Heart left ventricle (tissue), 16 donors: Measurements from ENCODE around the gene ANO2. TPM values are rescaled to one million over a fixed set of nuclear protein-coding genes. Genes with fewer than 3 reads are reported as not detected.

Experiments
- ATAC-seq, 4 donors: fragments of 200-7000 bp; cut with Tn5 transposase; one replicate each; pipeline ENCODE4 v1.9.1; 2020 to 2022; ENCODE audit warnings: moderate library complexity in 4 of 4, mild to moderate bottlenecking in 3 of 4, moderate number of reproducible peaks in 1 of 4
- DNase-seq, 5 donors: peaks; one replicate each; pipeline ENCODE4 v3.0.0-alpha.2; 2020
- H3K27ac ChIP-seq, 12 donors: fragments of 200-600 bp; sonication (generic) in 4 of 12; one replicate each; pipeline versions ENCODE4 v1.5.0 to v1.8.0; 2016 to 2022; ENCODE audit warnings: mild to moderate bottlenecking in 2 of 12
- H3K27me3 ChIP-seq, 9 donors: fragments of 200-600 bp; sonication (generic) in 2 of 9; one replicate each; pipeline versions ENCODE4 v1.5.1 to v1.8.0; 2016 to 2022; ENCODE audit warnings: mild to moderate bottlenecking in 3 of 9
- H3K36me3 ChIP-seq, 9 donors: fragments of 200-600 bp; sonication (generic) in 2 of 9; one replicate each; pipeline versions ENCODE4 v1.5.0 to v1.8.0; 2018 to 2022; ENCODE audit warnings: mild to moderate bottlenecking in 2 of 9
- H3K4me1 ChIP-seq, 12 donors: fragments of 200-600 bp; sonication (generic) in 4 of 12; one replicate each; pipeline versions ENCODE4 v1.5.0 to v1.8.0; 2016 to 2022; ENCODE audit warnings: mild to moderate bottlenecking in 3 of 12
- H3K4me3 ChIP-seq, 12 donors: fragments of 200-600 bp; sonication (generic) in 4 of 12; one replicate each; pipeline versions ENCODE4 v1.5.0 to v1.8.0; 2017 to 2022; ENCODE audit warnings: mild to moderate bottlenecking in 9 of 12, moderate library complexity in 4 of 12
- H3K9me3 ChIP-seq, 12 donors: fragments of 200-600 bp; sonication (generic) in 4 of 12; one replicate each; pipeline versions ENCODE4 v1.5.0 to v1.8.0; 2016 to 2022; ENCODE audit warnings: mild to moderate bottlenecking in 1 of 12
- CTCF ChIP-seq, 12 donors: fragments of 200-600 bp; sonication (generic) in 4 of 12; IDR thresholded peaks; one replicate each; pipeline versions ENCODE4 v1.5.0 to v1.8.0; 2018 to 2022; ENCODE audit warnings: antibody characterized with exemption in 12 of 12, mild to moderate bottlenecking in 5 of 12
- POLR2A ChIP-seq, 2 donors: fragments of 450-650 bp; IDR thresholded peaks; one replicate each; pipeline ENCODE4 v1.6.1; 2017; ENCODE audit warnings: antibody characterized with exemption in 2 of 2, mild to moderate bottlenecking in 2 of 2, moderate library complexity in 2 of 2
- WGBS, 4 donors: extraction: QIAGEN DNeasy Blood & Tissue Kit in 2 of 4; methylation state at CpG; one replicate each; pipeline versions ENCODE4 v1.1.5 to v1.1.7; 2013 to 2018; 5-methylcytosine and 5-hydroxymethylcytosine counted together
- intact Hi-C, 10 donors: fragments of 100-400 bp; cut with DNase I; formaldehyde crosslinking; loops; one replicate each; pipeline versions ENCODE4 v1.11.1 to v1.14.2; 2022
- polyA plus RNA-seq, 2 donors: library from polyadenylated mRNA; stranded (reverse); fragments of 200-250 nt; gene quantifications; one replicate each; pipeline ENCODE4 v1.2.3, GENCODE V29; 2013
- total RNA-seq, 9 donors: library from RNA; depleted of rRNA in 2 of 9; stranded (reverse); fragments of >200 nt in 2 of 9; fragmentation: NEBNext Ultra II Directional in 3 of 9; extraction: Animal tissue kit (Norgen Biotek cat#: 25700) in 3 of 9; gene quantifications; one replicate each; pipeline versions ENCODE4 v1.1.0 to v1.2.4, GENCODE V29; 2016 to 2023
- donor health status: ischemic (EF 13 %, LVEDD 7.1; RV severe dilation, severe dysfunction).
- donor health status: healthy with polysubstance abuse.
- donor health status: DM: no; HTN: yes; CAD: no.
- donor health status: DM: no; HTN: no; CAD: no.
- donor health status: ischemic (EF 25% LVEDD 6.9; RV normal size, moderate dysfunction).
- donor health status: ischemic (EF 25% LVEDD 5.7; RV mildly dilated, moderate dysfunction).
- donor health status: healthy.
- donor health status: DM: yes; HTN: yes; CAD: no.
- donor health status: ischemic (EF 35%, LVEDD 5.7; RV mildly dilated, moderate dysfunction).
- donor health status: nonischemic (EF 11% LVEDD 7.7; RV severe dilation, severe dysfunction).
- donor health status: DM: yes; HTN: yes; CAD: no.
- donor health status: PGD.
- donor health status: ischemic (EF 29% LVEDD 5.4; RV normal size, mild dysfunction).
- donor health status: nonischemic (EF 23%, LVEDD 6.1; RV moderate dilation, normal function).

Gene ANO2
- total and polyA plus RNA-seq, 11 donors: 3.4 to 19.4 (median 9.4) TPM

GRCh38 chr12:5520831-5521230 lies 424.2 kb downstream of the ANO2 start:
- no peak for TF ChIP-seq CTCF (IDR thresholded peaks at IDR 0.05)
- TF ChIP-seq POLR2A (IDR thresholded peaks at IDR 0.05): no peak
- no peak overlapping the region for H3K4me3 ChIP-seq
- H3K27ac ChIP-seq: no peak overlapping the region
- no peaks in the 10 kb centered on the region for H3K36me3 ChIP-seq
- H3K9me3 ChIP-seq: no peaks in the 10 kb centered on the region
- intact Hi-C loops: no loop called here
- no peak for ATAC-seq
- no peaks in the 10 kb centered on the region for H3K4me1 ChIP-seq
- WGBS, 4 donors: 93 to 97% (median 95%) methylated on average over 5 of the region's 5 CpGs
- no peaks in the 10 kb centered on the region for H3K27me3 ChIP-seq
- DNase-seq: no peak

GRCh38 chr12:5520037-5520436 lies 425.0 kb downstream of the ANO2 start:
- H3K9me3 ChIP-seq: no peaks in the 10 kb centered on the region
- no peaks in the 10 kb centered on the region for H3K27me3 ChIP-seq
- ATAC-seq: no peak
- intact Hi-C loops: no loop called here
- H3K4me1 ChIP-seq: no peaks in the 10 kb centered on the region
- H3K36me3 ChIP-seq: no peaks in the 10 kb centered on the region
- WGBS, 4 donors: 93 to 100% (median 98%) methylated on average over 4 of the region's 4 CpGs
- H3K4me3 ChIP-seq: no peak overlapping the region
- TF ChIP-seq CTCF (IDR thresholded peaks at IDR 0.05): no peak
- TF ChIP-seq POLR2A (IDR thresholded peaks at IDR 0.05): no peak
- H3K27ac ChIP-seq: no peak overlapping the region
- DNase-seq: no peak

GRCh38 chr12:5518584-5519365 lies 426.3 kb downstream of the ANO2 start:
- H3K27me3 ChIP-seq: no peaks in the 10 kb centered on the region
- no peaks in the 10 kb centered on the region for H3K9me3 ChIP-seq
- WGBS, 4 donors: 91 to 94% (median 93%) methylated on average over 8 of the region's 8 CpGs
- ATAC-seq (no peak), DNase-seq (no peak)
- no peak overlapping the region for H3K27ac ChIP-seq
- H3K4me1 ChIP-seq: no peaks in the 10 kb centered on the region
- TF ChIP-seq CTCF (IDR thresholded peaks at IDR 0.05) (no peak), POLR2A (IDR thresholded peaks at IDR 0.05) (no peak)
- H3K36me3 ChIP-seq: no peaks in the 10 kb centered on the region
- intact Hi-C loops: loop anchor here in 1 of 10 donors (10.0 kb wide), 1 partner anchor 94 kb away; no protein-coding TSS in a partner anchor
- H3K4me3 ChIP-seq: no peak overlapping the region

- H3K27ac ChIP-seq: no peak overlapping the region
- 90 to 96% (median 95%) methylated on average over 6 to 8 of the region's 8 CpGs for WGBS, 4 donors
- H3K9me3 ChIP-seq: no peaks in the 10 kb centered on the region
- H3K4me1 ChIP-seq: peaks cover 0 to 5% (median 0%) of the 10 kb centered on the region in 12 donors
- no peaks in the 10 kb centered on the region for H3K36me3 ChIP-seq
- ATAC-seq: no peak
- no peak for TF ChIP-seq POLR2A (IDR thresholded peaks at IDR 0.05)
- TF ChIP-seq CTCF (IDR thresholded peaks at IDR 0.05): no peak
- H3K4me3 ChIP-seq: no peak overlapping the region
- H3K27me3 ChIP-seq: peaks cover 0 to 8% (median 0%) of the 10 kb centered on the region in 9 donors
- DNase-seq: no peak
- intact Hi-C loops: loop anchor here in 1 of 10 donors (10.0 kb wide), 1 partner anchor 92 kb away; no protein-coding TSS in a partner anchor
These were observed 428.5 kb downstream of the ANO2 start for GRCh38 chr12:5516371-5517241.
